ENCODE measurements around the gene ERLEC1. TPM values are rescaled to one million over a fixed set of nuclear protein-coding genes. Genes with fewer than 3 reads are reported as not detected.

The ERLEC1 gene
- total RNA-seq, 1 experiment from 2014 or later = 35.7 TPM

DNA sequence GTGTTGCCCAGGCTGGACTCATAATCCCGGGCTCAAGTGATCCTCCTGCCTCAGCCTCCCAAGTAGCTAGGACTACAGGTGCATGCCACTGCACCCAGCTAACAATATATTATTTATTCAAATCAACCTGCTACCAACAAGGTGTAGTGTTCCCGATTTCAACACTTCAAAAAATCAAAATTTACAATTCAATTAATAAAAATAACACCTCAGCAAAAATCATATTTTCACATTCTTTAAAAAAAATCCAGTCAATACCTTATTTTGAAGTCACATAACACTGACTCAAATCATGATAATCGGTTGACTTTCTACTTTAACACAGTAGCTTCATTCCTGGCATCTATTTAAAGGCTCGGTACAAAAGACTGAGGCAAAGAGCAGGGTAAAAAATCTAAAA lies 65.7 kb downstream of the ERLEC1 start:
- DNase-seq = no peak
- peaks cover 11% of the 10 kb centered on the region; the same call in 1 of the 2 replicates for H3K36me3 ChIP-seq (ENCODE audit: low read depth)
- TF ChIP-seq, protein P1, sequence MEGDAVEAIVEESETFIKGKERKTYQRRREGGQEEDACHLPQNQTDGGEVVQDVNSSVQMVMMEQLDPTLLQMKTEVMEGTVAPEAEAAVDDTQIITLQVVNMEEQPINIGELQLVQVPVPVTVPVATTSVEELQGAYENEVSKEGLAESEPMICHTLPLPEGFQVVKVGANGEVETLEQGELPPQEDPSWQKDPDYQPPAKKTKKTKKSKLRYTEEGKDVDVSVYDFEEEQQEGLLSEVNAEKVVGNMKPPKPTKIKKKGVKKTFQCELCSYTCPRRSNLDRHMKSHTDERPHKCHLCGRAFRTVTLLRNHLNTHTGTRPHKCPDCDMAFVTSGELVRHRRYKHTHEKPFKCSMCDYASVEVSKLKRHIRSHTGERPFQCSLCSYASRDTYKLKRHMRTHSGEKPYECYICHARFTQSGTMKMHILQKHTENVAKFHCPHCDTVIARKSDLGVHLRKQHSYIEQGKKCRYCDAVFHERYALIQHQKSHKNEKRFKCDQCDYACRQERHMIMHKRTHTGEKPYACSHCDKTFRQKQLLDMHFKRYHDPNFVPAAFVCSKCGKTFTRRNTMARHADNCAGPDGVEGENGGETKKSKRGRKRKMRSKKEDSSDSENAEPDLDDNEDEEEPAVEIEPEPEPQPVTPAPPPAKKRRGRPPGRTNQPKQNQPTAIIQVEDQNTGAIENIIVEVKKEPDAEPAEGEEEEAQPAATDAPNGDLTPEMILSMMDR (conservative IDR thresholded peaks at IDR 0.05) = no peak
- TF ChIP-seq EZH2 (IDR thresholded peaks at IDR 0.05; ENCODE audit: low read depth) = no peak
- H3K9me2 ChIP-seq (ENCODE audit: insufficient read depth) = no peaks in the 10 kb centered on the region
- no peaks in the 10 kb centered on the region for H3K79me2 ChIP-seq (ENCODE audit: low read depth)
- BruUV-seq (replicated peaks) = no TSS peak
- no peak overlapping the region for H3K4me3 ChIP-seq
- H3K9me3 ChIP-seq (ENCODE audit: insufficient read depth, low read depth) = no peaks in the 10 kb centered on the region
- no peaks in the 10 kb centered on the region for H4K20me1 ChIP-seq (ENCODE audit: insufficient read depth)
- H3K4me1 ChIP-seq (replicated peaks; ENCODE audit: insufficient read depth) = no peaks in the 10 kb centered on the region
- H3K27ac ChIP-seq = no peak overlapping the region
- ChIA-PET CTCF (no interaction called here), POLR2A (ENCODE audit: unreplicated experiment) (no interaction called here)
- H3K27me3 ChIP-seq (ENCODE audit: insufficient read depth, low read depth) = no peaks in the 10 kb centered on the region
- no peaks in the 10 kb centered on the region for H3F3A ChIP-seq (ENCODE audit: insufficient read depth, low read depth)
- no peak overlapping the region for H3K4me2 ChIP-seq
- intact Hi-C loops (cut with micrococcal nuclease; ENCODE audit: unreplicated experiment) = no loop called here
- no peak overlapping the region for H2AFZ ChIP-seq

DNA sequence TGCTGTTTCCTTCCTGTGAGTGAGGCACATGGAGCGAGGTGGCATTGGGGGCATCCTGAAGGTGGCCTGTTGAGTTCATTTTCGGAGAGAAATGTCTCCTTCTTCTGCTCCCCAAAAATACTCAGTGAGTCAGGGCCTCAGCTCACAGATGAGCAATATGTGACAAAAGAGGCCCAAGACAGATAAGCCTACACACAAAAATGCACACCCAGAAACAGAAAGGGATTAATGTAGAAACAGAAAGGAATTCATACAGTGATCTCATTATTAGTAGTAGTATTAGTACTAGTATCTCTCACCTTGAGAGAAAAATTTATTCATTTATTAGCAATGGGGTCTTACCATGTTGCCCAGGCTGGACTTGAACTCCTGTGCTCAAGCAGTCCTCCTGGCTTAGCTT lies 67.8 kb downstream of the ERLEC1 start:
- H3K4me2 ChIP-seq = no peak overlapping the region
- H3K9me3 ChIP-seq (ENCODE audit: insufficient read depth, low read depth) = no peaks in the 10 kb centered on the region
- H3K79me2 ChIP-seq (ENCODE audit: low read depth) = no peaks in the 10 kb centered on the region
- H4K20me1 ChIP-seq (ENCODE audit: insufficient read depth) = no peaks in the 10 kb centered on the region; the same call in 1 of the 2 replicates
- H3K27ac ChIP-seq = no peak overlapping the region
- H3K4me3 ChIP-seq = no peak overlapping the region
- intact Hi-C loops (cut with micrococcal nuclease; ENCODE audit: unreplicated experiment) = no loop called here
- no TSS peak for BruUV-seq (replicated peaks)
- no peaks in the 10 kb centered on the region for H3K4me1 ChIP-seq (replicated peaks; ENCODE audit: insufficient read depth)
- TF ChIP-seq, protein P1 (conservative IDR thresholded peaks at IDR 0.05) = no peak
- TF ChIP-seq EZH2 (IDR thresholded peaks at IDR 0.05; ENCODE audit: low read depth) = no peak
- CTCF ChIA-PET = no interaction called here
- H2AFZ ChIP-seq = no peak overlapping the region
- H3K36me3 ChIP-seq (ENCODE audit: low read depth) = peaks cover 11% of the 10 kb centered on the region; the same call in 1 of the 2 replicates
- H3F3A ChIP-seq (ENCODE audit: insufficient read depth, low read depth) = no peaks in the 10 kb centered on the region
- H3K27me3 ChIP-seq (ENCODE audit: insufficient read depth, low read depth) = no peaks in the 10 kb centered on the region
- DNase-seq = no peak
- POLR2A ChIA-PET (ENCODE audit: unreplicated experiment) = no interaction called here
- H3K9me2 ChIP-seq (ENCODE audit: insufficient read depth) = no peaks in the 10 kb centered on the region

DNA sequence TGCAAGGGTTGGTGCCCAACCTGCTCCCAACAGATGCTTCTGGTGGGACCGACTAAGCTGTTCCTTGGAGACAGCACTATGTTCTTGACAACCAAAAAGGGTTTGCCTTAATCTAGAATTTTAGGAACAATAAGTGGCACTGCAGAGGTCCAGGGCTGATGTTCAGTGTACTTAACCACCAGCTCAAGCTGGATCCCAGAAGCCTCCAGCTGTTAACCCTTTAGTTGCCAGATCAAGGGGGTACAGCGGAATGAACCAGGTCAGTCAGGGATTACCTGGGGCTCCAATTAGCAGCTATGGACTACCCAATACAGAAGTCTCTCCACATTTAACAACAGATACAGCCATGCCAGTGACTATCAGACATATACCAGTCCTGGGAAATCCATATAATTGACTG lies 69.4 kb downstream of the ERLEC1 start:
- no peaks in the 10 kb centered on the region for H3K9me2 ChIP-seq (ENCODE audit: insufficient read depth)
- H3K4me3 ChIP-seq = no peak overlapping the region
- intact Hi-C loops (cut with micrococcal nuclease; ENCODE audit: unreplicated experiment) = no loop called here
- POLR2A ChIA-PET (ENCODE audit: unreplicated experiment) = no interaction called here
- H3K9me3 ChIP-seq (ENCODE audit: insufficient read depth, low read depth) = no peaks in the 10 kb centered on the region
- no peak for DNase-seq
- H3K27me3 ChIP-seq (ENCODE audit: insufficient read depth, low read depth) = no peaks in the 10 kb centered on the region
- no peak overlapping the region for H3K4me2 ChIP-seq
- BruUV-seq (replicated peaks) = no TSS peak
- H2AFZ ChIP-seq = no peak overlapping the region
- H3K79me2 ChIP-seq (ENCODE audit: low read depth) = no peaks in the 10 kb centered on the region
- TF ChIP-seq, protein P1 (conservative IDR thresholded peaks at IDR 0.05) = no peak
- TF ChIP-seq EZH2 (IDR thresholded peaks at IDR 0.05; ENCODE audit: low read depth) = no peak
- H4K20me1 ChIP-seq (ENCODE audit: insufficient read depth) = no peaks in the 10 kb centered on the region; the same call in 1 of the 2 replicates
- H3K4me1 ChIP-seq (replicated peaks; ENCODE audit: insufficient read depth) = no peaks in the 10 kb centered on the region
- CTCF ChIA-PET = no interaction called here
- no peak overlapping the region for H3K27ac ChIP-seq
- peaks cover 12% of the 10 kb centered on the region; the same call in 1 of the 2 replicates for H3K36me3 ChIP-seq (ENCODE audit: low read depth)
- H3F3A ChIP-seq (ENCODE audit: insufficient read depth, low read depth) = 0 out of 2 replicates have a peak, but pooled peaks cover under 1% of the 10 kb centered on the region

All from PC-9 (cell line).